Astrocyte (in vitro differentiated cells and primary cell): ENCODE measurements around the gene SCIN. TPM values are rescaled to one million over a fixed set of nuclear protein-coding genes. Genes with fewer than 3 reads are reported as not detected.

Source experiments
- DNase-seq: peaks from one replicate; pipeline ENCODE4 v3.0.0-alpha.2; 2010; ENCODE audit warnings: low read depth
- FAIRE-seq: peaks from 2 replicates; lab custom pipeline; 2011; peaks lifted over from hg19 to GRCh38; lab: Jason Lieb, UNC
- H2AFZ ChIP-seq: 2 replicates; pipeline ENCODE4 v1.6.0; 2012; ENCODE audit warnings: low read depth, low read length, inconsistent platforms
- H3K27ac ChIP-seq: 2 replicates; pipeline ENCODE4 v1.5.1; 2011; ENCODE audit warnings: low read depth, low read length, inconsistent platforms
- H3K27me3 ChIP-seq: 2 replicates; pipeline ENCODE4 v1.6.0; 2011; ENCODE audit warnings: low read length, inconsistent platforms; ENCODE audit not compliant: insufficient read depth
- H3K36me3 ChIP-seq: 2 replicates; pipeline ENCODE4 v1.5.1; 2011; ENCODE audit warnings: low read length, inconsistent platforms; ENCODE audit not compliant: insufficient read depth
- H3K4me1 ChIP-seq: 2 replicates; pipeline ENCODE4 v1.5.1; 2011; ENCODE audit warnings: low read length, inconsistent platforms; ENCODE audit not compliant: insufficient read depth
- H3K4me2 ChIP-seq: 2 replicates; pipeline ENCODE4 v1.6.0; 2012; ENCODE audit warnings: low read length, inconsistent platforms
- H3K4me3 ChIP-seq: 2 replicates; pipeline ENCODE4 v1.5.1; 2011; ENCODE audit warnings: low read depth, mild to moderate bottlenecking, low read length, inconsistent platforms; ENCODE audit not compliant: insufficient read depth
- H3K79me2 ChIP-seq: 2 replicates; pipeline ENCODE4 v1.6.0; 2012; ENCODE audit warnings: mild to moderate bottlenecking, low read length, inconsistent platforms; ENCODE audit not compliant: insufficient read depth
- H3K9ac ChIP-seq: 2 replicates; pipeline ENCODE4 v1.6.0; 2012; ENCODE audit warnings: mild to moderate bottlenecking, low read length, inconsistent platforms
- H3K9me3 ChIP-seq: 2 replicates; pipeline ENCODE4 v1.5.1; 2012; ENCODE audit warnings: low read depth, mild to moderate bottlenecking, low read length, inconsistent platforms; ENCODE audit not compliant: insufficient read depth
- H4K20me1 ChIP-seq: 2 replicates; pipeline ENCODE4 v1.6.0; 2012; ENCODE audit warnings: low read length, inconsistent platforms; ENCODE audit not compliant: insufficient read depth
- H3K27ac Mint-ChIP-seq: one replicate; pipeline ENCODE4 v1.8.0; 2021; ENCODE audit warnings: mild to moderate bottlenecking, mixed read lengths; ENCODE audit not compliant: unreplicated experiment
- H3K27me3 Mint-ChIP-seq: one replicate; pipeline ENCODE4 v1.8.0; 2021; ENCODE audit warnings: low read depth, mixed read lengths; ENCODE audit not compliant: unreplicated experiment
- H3K36me3 Mint-ChIP-seq: one replicate; pipeline ENCODE4 v1.8.0; 2021; ENCODE audit warnings: low read depth, mixed read lengths; ENCODE audit not compliant: unreplicated experiment
- H3K4me1 Mint-ChIP-seq: one replicate; pipeline ENCODE4 v1.8.0; 2021; ENCODE audit warnings: low read depth, mixed read lengths; ENCODE audit not compliant: unreplicated experiment
- H3K4me3 Mint-ChIP-seq: one replicate; pipeline ENCODE4 v1.8.0; 2021; ENCODE audit warnings: mild to moderate bottlenecking, moderate library complexity, mixed read lengths; ENCODE audit not compliant: unreplicated experiment
- H3K9me3 Mint-ChIP-seq: one replicate; pipeline ENCODE4 v1.8.0; 2021; ENCODE audit warnings: mild to moderate bottlenecking, mixed read lengths; ENCODE audit not compliant: unreplicated experiment
- EZH2 ChIP-seq: IDR thresholded peaks from 2 replicates; pipeline ENCODE4 v1.6.1; 2012; ENCODE audit warnings: mild to moderate bottlenecking, low read length, inconsistent platforms; ENCODE audit not compliant: insufficient read depth
- total RNA-seq: library from RNA; stranded (reverse); gene quantifications from 2 replicates; pipeline ENCODE4 v1.2.1, GENCODE V29; 2021
- TF ChIP-seq, protein P1 (sequence below): IDR thresholded peaks from 2 replicates; pipeline ENCODE4 v1.5.1; 2011; ENCODE audit warnings: low read depth, mild to moderate bottlenecking, inconsistent platforms, low read length, moderate library complexity; ENCODE audit not compliant: insufficient read depth

The SCIN gene
- total RNA-seq, 1 donor from 2014 or later, result 0.27 TPM

DNA sequence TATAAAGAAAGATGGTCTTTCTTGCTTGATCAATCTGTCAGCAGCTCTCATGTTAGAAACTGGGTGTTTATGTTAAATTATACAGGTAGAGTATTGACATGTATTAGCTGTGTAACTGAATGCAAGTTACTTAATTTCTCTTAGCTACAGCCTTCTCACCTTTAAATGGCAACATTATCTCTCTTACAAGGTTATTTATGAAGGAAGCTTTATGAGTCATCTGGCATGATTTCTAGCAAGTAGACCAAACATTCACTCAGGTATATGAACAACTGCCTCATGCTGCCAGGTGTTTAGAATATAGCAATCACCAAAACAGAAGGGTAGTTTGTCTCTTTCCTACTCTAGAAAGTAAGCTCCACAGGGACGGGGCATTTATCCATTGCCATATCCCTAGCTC, 125.4 kb downstream of the SCIN start:
- no peak overlapping the region for H3K4me3 Mint-ChIP-seq
- peaks cover 6% of the 10 kb centered on the region for H3K9me3 Mint-ChIP-seq
- H3K36me3 ChIP-seq, result no peaks in the 10 kb centered on the region
- no peak for TF ChIP-seq EZH2
- TF ChIP-seq, protein P1, sequence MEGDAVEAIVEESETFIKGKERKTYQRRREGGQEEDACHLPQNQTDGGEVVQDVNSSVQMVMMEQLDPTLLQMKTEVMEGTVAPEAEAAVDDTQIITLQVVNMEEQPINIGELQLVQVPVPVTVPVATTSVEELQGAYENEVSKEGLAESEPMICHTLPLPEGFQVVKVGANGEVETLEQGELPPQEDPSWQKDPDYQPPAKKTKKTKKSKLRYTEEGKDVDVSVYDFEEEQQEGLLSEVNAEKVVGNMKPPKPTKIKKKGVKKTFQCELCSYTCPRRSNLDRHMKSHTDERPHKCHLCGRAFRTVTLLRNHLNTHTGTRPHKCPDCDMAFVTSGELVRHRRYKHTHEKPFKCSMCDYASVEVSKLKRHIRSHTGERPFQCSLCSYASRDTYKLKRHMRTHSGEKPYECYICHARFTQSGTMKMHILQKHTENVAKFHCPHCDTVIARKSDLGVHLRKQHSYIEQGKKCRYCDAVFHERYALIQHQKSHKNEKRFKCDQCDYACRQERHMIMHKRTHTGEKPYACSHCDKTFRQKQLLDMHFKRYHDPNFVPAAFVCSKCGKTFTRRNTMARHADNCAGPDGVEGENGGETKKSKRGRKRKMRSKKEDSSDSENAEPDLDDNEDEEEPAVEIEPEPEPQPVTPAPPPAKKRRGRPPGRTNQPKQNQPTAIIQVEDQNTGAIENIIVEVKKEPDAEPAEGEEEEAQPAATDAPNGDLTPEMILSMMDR, result no peak
- no peaks in the 10 kb centered on the region for H3K27me3 ChIP-seq
- H3K4me1 ChIP-seq, result no peaks in the 10 kb centered on the region
- H3K27ac Mint-ChIP-seq, result no peak overlapping the region
- peaks cover 9% of the 10 kb centered on the region for H3K79me2 ChIP-seq
- no peak overlapping the region for H3K4me3 ChIP-seq
- no peaks in the 10 kb centered on the region for H3K9me3 ChIP-seq
- H4K20me1 ChIP-seq, result no peaks in the 10 kb centered on the region
- no peak overlapping the region for H3K4me2 ChIP-seq
- FAIRE-seq, result no peak
- no peak overlapping the region for H3K27ac ChIP-seq
- peaks cover 8% of the 10 kb centered on the region for H3K4me1 Mint-ChIP-seq
- no peak overlapping the region for H3K9ac ChIP-seq
- peaks cover 2% of the 10 kb centered on the region for H3K36me3 Mint-ChIP-seq
- H3K27me3 Mint-ChIP-seq, result no peaks in the 10 kb centered on the region
- no peak for DNase-seq
- no peak overlapping the region for H2AFZ ChIP-seq

DNA sequence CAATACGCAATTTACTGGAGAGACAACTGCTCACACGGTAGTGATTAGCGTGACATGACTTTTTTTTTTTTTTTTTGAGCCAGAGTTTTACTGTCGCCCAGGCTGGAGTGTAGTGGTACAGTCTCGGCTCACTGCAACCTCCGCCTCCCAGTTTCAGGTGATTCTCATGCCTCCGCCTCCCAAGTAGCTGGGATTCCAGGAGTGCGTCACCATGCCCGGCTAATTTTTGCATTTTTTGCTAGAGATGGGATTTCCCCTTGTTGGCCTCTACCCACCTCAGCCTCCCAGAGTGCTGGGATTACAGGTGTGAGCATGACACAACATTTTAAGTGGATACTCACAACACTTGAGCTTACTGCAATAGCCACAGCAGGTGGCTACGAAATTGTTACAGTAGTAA, 128.8 kb downstream of the SCIN start:
- FAIRE-seq (no peak), DNase-seq (no peak)
- Histone ChIP-seq H3K4me2 (no peak overlapping the region), H2AFZ (no peak overlapping the region), H3K27ac (no peak overlapping the region), H3K79me2 (no peaks in the 10 kb centered on the region), H3K9ac (no peak overlapping the region), H4K20me1 (no peaks in the 10 kb centered on the region), H3K4me1 (no peaks in the 10 kb centered on the region), H3K9me3 (no peaks in the 10 kb centered on the region), H3K27me3 (no peaks in the 10 kb centered on the region), H3K36me3 (no peaks in the 10 kb centered on the region), H3K4me3 (no peak overlapping the region)
- peaks cover 5% of the 10 kb centered on the region for H3K36me3 Mint-ChIP-seq
- H3K9me3 Mint-ChIP-seq, result peaks cover 11% of the 10 kb centered on the region
- no peaks in the 10 kb centered on the region for H3K27me3 Mint-ChIP-seq
- no peak overlapping the region for H3K4me3 Mint-ChIP-seq
- H3K4me1 Mint-ChIP-seq, result peaks cover 5% of the 10 kb centered on the region
- H3K27ac Mint-ChIP-seq, result no peak overlapping the region
- TF ChIP-seq, protein P1, result no peak
- TF ChIP-seq EZH2, result no peak

DNA sequence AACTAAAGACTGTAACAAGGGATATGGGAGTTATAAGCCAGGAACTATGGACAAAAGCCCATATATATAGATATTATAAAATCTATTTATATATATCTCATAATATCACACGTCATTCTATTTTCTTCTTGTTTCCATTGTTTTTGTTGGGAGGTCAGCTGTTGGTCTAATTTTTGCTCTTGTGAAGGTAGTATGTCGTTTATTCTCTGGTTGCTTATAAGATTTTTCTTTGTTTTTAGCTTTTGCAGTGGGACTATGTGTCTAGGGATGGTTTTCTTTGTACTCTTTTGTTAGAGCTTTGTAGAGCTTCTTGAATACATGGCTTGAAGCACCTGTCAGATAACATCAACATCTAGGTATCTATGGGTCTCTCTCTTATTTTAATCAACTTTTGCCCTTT, 130.9 kb downstream of the SCIN start:
- Histone ChIP-seq H4K20me1 (no peaks in the 10 kb centered on the region), H3K9me3 (no peaks in the 10 kb centered on the region), H3K9ac (no peak overlapping the region), H2AFZ (no peak overlapping the region), H3K27ac (no peak overlapping the region), H3K79me2 (no peaks in the 10 kb centered on the region), H3K4me2 (no peak overlapping the region), H3K4me1 (no peaks in the 10 kb centered on the region), H3K36me3 (no peaks in the 10 kb centered on the region), H3K4me3 (no peak overlapping the region), H3K27me3 (no peaks in the 10 kb centered on the region)
- no peak for DNase-seq
- Mint-ChIP-seq H3K27ac (no peak overlapping the region), H3K4me3 (no peak overlapping the region), H3K36me3 (peaks cover 3% of the 10 kb centered on the region), H3K9me3 (peaks cover 11% of the 10 kb centered on the region), H3K27me3 (no peaks in the 10 kb centered on the region), H3K4me1 (peaks cover 5% of the 10 kb centered on the region)
- no peak for TF ChIP-seq EZH2
- TF ChIP-seq, protein P1, result no peak
- FAIRE-seq, result no peak
